Frontal cortex (tissue), 4 donors: Measurements from ENCODE around the gene BCL7B. TPM values are rescaled to one million over a fixed set of nuclear protein-coding genes. Genes with fewer than 3 reads are reported as not detected.
A peak's percentile ranks its signal among the peaks of the same experiment; 100 is the strongest.
"Not testable (repeated sequence)": the region's sequence is repeated elsewhere in the genome, so short reads cannot be mapped to it uniquely, and the experiment has no call there.

Experiments
- DNase-seq, 2 donors: peaks; one replicate each; pipeline ENCODE4 v3.0.0; 2012; ENCODE audit warnings: low spot score in 2 of 2
- FAIRE-seq: peaks from 2 replicates; lab custom pipeline; 2012; peaks lifted over from hg19 to GRCh38; lab: Jason Lieb, UNC
- total RNA-seq: library from RNA; depleted of rRNA; stranded (reverse); fragments of >200 nt; gene quantifications from one replicate; pipeline ENCODE4 v1.2.3, GENCODE V29; 2014
- donor health status: control.
- donor health status: control.
- donor health status: control.

Gene BCL7B
- total RNA-seq, 1 donor from 2014 or later: 6.5 TPM

DNA sequence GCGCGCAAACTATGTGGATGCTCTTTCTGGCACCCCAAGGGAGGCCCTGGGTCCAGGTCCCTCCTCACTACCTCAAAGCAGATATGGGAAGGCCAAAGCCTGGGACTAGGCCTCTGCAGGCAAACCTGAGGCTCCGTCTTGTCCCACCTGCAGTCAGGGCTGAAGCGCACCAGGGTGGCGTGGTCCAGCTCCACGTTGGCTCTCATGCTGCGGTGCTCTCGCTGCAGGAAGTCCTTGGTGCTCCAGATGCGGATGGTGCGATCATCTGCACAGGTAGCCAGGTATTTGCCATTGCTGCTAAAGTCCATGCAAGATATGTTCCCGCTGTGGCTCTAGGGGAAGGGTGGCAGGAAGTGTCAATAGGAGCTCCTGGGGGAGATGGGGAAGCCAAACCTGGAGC is 16.3 kb upstream of the BCL7B start:
- DNase-seq (no peak), FAIRE-seq (no peak)

DNA sequence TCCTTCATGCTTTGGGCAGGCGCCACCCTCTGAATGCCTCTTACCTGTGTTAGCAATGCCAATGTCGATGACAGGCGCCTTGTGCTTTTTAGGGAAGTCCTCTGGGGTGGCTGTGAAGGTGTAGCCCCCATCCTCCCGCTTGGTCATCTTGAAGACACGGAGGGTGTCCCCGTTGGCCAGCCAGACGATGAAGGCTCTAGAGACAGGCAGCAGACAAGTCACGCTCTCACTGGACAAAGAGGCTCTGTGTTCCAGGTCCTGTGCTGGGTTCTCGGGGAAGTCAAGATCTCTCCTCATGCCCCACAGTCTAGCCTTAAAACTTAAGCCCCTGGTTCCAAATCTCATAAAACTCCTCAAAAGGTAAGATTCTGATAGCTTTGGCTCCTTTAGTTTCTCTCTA is 15.8 kb upstream of the BCL7B start:
- DNase-seq (no peak), FAIRE-seq (no peak)

DNA sequence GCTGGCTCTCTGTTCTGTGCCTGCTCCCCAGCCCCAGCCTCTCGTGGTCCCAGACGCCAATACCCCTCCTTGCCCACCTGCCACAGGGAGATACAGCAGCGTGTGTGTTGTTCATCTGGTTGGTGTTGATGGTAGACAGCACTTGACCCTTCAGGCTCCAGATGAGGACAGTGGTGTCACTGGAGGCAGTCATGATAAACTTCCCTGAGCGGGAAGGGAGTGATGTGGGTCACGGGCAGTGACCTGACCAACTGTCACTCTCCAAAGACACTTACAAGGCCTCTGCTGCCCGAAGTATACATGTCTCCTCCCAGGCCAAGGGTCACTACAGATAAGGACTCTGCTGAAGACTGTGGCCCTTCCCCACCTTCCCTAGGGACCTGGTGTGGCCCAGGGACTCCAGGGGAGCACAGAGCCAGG is 15.3 kb upstream of the BCL7B start:
- no peak for FAIRE-seq
- DNase-seq: no peak

DNA sequence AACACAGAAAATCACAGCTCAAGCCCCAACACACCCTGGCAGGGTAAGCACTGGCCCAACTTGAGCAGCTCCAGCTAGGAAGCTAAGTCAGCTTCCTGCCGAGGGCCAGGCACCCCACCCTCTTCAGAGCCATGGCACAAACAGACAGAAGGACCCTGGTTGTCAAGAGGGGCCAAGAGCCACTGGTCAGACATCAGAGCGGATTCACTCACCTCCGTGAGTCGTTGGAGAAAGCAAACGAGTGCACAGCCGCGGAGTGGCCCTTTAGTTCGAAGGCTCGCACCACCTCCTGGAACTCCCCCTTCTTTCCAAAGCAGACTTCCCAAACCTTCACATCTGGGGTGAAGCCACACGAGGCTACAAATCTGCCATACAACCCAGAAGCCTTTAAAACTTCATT is 13.5 kb upstream of the BCL7B start:
- FAIRE-seq (no peak), DNase-seq (no peak)

- FAIRE-seq (no peak), DNase-seq (no peak)
Observed at GRCh38 chr7:73570521-73570920, 13.0 kb upstream of the BCL7B start.

- FAIRE-seq (no peak), DNase-seq (no peak)
Observed at GRCh38 chr7:73569042-73569608, 11.6 kb upstream of the BCL7B start.

DNA sequence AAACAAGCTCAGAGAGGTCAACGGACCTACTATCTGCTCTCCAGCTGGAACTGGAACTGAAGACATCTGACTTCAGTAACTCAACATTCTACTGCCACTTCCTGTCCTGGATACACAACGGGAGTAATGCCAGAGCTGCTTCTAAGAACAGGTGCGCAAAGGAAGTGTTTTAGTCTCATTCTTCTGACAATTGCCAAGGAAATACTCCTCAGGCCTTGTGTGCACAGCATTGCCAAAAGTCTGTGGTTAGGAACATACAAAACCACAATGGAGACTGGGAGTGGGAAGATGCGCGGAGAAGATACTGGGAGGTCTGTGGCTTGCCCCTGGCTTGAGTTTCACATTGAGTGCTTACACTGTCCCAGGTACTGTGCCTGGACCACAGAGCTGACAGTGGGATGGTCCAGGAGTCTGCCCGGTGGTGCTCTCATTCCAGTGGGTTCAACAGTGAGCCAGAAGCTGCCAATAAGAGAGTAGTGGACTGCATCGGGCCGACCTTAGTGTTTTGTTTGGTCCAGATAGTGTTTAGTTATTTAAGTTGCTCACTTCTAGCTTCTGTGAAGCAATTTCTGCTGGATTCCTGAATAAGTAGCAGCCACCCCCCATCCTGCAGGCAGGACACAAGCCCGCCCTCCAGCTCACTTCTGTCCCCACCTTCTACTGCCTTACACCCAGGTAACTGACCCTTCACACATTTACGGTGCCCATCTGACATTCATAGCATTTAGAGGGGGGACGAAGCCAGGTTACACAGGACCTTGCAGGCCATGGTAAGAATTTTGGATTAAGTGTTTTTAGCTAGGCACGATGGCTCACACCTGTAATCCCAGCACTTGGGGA is 10.6 kb upstream of the BCL7B start:
- no peak for FAIRE-seq

DNA sequence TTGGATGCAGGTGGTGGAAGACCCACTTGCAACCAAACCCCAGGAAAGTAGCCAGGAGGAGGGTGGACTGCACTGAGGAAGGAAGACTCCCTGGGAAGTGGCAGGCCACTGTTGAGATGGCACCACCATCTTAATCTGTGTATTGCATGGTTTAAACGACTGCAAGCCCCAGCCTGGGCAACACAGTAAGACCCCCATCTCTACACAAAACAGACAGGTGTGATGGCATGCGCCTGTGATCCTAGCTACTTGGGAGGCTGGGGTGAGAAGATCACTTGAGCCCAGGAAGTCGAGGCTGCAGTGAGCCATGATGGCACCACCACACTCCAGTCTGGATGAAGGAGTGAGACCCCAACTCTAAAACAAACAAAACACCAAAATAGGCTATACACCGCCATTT is 9.7 kb upstream of the BCL7B start:
- DNase-seq (no peak), FAIRE-seq (no peak)

More for the DNA sequence above, 10.6 kb upstream of the BCL7B start:
- no peak for DNase-seq

GRCh38 chr7:73566431-73566830 is 8.9 kb upstream of the BCL7B start:
- FAIRE-seq: not testable (repeated sequence)

GRCh38 chr7:73565675-73566340 is 8.3 kb upstream of the BCL7B start:
- DNase-seq: no peak

More at GRCh38 chr7:73566431-73566830, 8.9 kb upstream of the BCL7B start:
- DNase-seq: not testable (repeated sequence)

GRCh38 chr7:73560109-73560835 is 2.8 kb upstream of the BCL7B start:
- FAIRE-seq (no peak), DNase-seq (no peak)

More at GRCh38 chr7:73565675-73566340, 8.3 kb upstream of the BCL7B start:
- no peak for FAIRE-seq

- DNase-seq: peak; percentile 99 to 100
- FAIRE-seq: no peak
Observed at GRCh38 chr7:73557108-73557396, 438 bp downstream of the BCL7B start.

DNA sequence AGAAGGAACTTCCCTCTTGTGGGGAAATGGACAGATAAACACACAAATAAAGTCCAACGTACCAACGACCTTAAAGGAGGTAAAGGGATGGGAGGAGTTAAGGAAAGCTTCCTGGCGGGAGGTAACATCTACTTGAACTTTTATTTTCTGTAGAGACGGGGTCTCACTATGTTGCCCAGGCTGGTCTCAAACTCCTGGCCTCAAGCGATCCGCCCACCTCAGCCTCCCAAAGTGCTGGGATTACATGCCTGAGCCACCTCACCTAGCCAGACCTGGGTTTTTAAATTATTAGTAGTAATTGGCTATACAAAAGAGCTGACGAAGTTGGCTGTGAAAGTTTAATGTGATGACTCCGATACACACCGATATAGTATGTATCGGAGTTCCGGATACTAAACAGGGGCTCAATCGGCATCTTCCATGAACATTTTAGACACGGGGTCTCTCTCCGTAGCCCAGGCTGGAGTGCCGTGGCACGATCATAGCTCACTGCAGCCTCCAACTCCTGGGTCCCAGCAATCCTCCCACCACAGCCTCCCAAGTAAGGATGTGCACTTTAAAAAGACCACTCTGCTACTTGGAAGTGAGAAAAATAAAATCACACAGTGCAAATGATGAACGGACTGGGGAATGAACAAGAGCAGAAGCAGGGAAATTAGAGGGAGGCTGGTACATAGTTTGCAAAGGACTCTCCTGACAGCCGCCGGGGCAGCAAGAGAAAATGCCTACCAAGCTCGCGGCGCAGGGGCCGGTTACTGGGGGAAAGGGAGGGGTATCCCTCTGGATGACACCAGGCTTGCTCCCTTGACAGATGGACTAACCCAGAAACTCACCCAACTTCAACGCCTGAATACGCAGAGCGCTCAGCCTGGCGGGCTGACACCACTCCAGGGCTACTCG is 1.0 kb downstream of the BCL7B start:
- no peak for FAIRE-seq
- DNase-seq: no peak

GRCh38 chr7:73555411-73555982 is 2.0 kb downstream of the BCL7B start:
- FAIRE-seq: no peak
- no peak for DNase-seq

DNA sequence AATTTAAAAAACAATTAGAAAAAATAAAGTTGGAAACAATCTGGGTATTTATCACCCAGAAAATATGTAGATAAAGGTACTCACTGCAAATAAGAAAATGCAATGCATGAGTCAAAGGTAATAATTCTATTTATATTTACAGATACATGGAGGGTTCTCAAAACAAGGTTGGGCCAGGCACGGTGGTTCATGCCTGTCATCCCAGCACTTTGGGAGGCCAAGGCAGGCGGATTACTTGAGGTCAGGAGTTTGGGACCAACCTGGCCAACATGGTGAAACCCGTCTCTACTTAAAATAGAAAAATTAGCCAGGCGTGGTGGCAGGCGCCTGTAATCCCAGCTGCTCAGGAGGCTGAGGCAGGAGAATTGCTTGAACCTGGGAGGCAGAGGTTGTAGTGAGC is 7.4 kb downstream of the BCL7B start:
- DNase-seq, FAIRE-seq: not testable (repeated sequence)

GRCh38 chr7:73549176-73549575 is 8.3 kb downstream of the BCL7B start:
- FAIRE-seq: no peak
- DNase-seq: no peak

- FAIRE-seq: no peak
Observed at GRCh38 chr7:73547841-73548240, 9.6 kb downstream of the BCL7B start.

DNA sequence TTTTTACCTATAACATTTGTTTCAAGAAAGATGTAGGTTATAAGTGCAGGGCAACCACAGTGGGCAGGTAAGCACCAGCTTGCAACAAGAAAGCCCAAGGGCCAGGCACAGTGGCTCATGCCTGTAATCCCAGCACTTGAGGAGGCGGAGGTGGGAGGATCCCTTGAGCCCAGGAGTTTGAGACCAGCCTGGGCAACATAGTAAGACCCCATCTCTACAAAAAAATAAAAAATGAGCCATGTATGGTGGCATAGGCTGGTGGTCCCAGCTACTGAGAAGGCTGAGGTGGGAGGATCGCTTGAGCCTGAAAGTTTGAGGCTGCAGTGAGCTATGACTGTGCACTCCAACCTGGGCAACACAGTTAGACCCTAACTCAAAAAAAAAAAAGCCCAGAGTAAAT is 12.8 kb downstream of the BCL7B start:
- no peak for FAIRE-seq
- no peak for DNase-seq

More at GRCh38 chr7:73547841-73548240, 9.6 kb downstream of the BCL7B start:
- DNase-seq: no peak

- FAIRE-seq: no peak
- no peak for DNase-seq
Observed at GRCh38 chr7:73541722-73542121, 15.8 kb downstream of the BCL7B start.
